Measurements from ENCODE around the gene RAPGEF2.
A peak's percentile ranks its signal among the peaks of the same experiment; 100 is the strongest.
"Not testable (repeated sequence)": the region's sequence is repeated elsewhere in the genome, so short reads cannot be mapped to it uniquely, and the experiment has no call there.

The RAPGEF2 gene

DNA sequence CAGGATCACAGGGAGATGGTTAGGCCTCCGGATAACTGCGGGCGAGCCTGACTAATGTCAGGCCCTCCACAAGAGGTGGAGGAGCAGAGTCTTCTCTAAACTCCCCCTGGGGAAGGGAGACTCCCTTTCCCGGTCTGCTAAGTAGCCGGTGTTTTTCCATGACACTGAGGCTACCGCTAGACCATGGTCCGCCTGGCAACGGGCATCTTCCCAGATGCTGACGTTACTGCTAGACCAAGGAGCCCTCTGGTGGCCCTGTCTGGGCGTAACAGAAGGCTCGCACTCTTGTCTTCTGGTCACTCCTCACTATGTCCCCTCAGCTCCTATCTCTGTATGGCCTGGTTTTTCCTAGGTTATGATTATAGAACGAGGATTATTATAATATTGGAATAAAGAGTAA lies 213.0 kb downstream of the RAPGEF2 start:
- DNase-seq (ENCODE audit: low read depth), result not testable (repeated sequence)

GRCh38 chr4:159317203-159317602 lies 214.3 kb downstream of the RAPGEF2 start:
- no peak for DNase-seq (ENCODE audit: low read depth)

GRCh38 chr4:159319027-159319426 lies 216.1 kb downstream of the RAPGEF2 start:
- DNase-seq (ENCODE audit: low read depth), result no peak

DNA sequence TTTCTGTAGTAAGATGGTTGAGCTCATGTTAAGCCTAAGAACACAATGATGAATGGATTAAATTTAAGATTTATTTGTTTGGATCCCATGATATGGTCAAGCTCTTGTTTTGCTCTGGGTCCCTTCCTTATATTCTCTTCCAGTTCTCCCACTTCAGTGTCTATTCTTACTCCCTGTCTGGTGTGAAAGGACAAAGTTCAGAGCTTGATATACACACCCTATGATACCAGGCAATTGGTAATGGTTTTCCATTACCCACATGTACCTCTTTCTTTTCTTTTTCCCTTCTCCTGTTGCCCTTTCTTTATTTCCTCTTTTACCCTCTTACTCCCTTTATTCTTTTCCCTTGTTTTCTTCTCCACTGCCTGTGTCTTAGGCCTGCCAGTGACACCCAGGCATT lies 223.6 kb downstream of the RAPGEF2 start:
- DNase-seq (ENCODE audit: low read depth), result no peak

DNA sequence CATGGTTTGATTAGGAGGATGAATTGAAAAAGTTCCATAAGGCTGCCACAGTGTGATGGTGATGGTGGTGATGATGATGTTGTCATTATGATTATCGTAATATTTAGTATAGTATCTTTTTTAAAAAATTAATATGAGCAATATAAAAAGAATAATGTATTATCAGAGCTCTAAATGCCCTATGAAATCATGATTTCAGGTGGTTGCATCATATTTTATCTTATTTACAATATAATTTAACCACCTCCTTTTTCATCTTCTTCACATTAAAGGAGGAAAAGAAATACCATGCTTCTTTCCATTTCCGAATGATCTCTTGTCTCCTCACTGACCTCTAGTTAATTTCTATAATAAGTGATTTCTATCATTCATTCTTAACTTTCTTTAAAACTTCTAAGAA lies 225.9 kb downstream of the RAPGEF2 start:
- DNase-seq (ENCODE audit: low read depth), result no peak

- no peak for DNase-seq (ENCODE audit: low read depth)
These were observed 231.6 kb downstream of the RAPGEF2 start for GRCh38 chr4:159334461-159334860.

DNA sequence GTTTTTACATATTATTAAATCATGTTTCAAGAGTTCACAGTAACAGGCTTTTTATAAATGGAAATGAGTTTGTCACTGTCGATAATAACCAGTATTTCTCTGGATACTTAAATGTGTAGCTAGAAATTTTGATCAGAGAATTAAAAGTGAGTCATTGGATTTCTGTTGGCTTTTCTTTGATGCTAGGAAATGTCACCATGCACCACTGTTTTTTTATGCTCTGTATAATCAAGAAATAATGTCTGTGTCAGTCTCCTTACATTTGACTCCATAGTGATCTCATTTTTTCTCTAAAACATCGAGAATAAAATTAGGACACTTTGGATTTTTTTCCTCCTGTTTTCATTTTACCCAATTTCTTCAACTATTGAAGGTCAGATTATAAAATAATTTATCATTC lies 234.2 kb downstream of the RAPGEF2 start:
- no peak for DNase-seq (ENCODE audit: low read depth)

GRCh38 chr4:159341522-159341921 lies 238.6 kb downstream of the RAPGEF2 start:
- DNase-seq (ENCODE audit: low read depth), result peak; percentile 17

DNA sequence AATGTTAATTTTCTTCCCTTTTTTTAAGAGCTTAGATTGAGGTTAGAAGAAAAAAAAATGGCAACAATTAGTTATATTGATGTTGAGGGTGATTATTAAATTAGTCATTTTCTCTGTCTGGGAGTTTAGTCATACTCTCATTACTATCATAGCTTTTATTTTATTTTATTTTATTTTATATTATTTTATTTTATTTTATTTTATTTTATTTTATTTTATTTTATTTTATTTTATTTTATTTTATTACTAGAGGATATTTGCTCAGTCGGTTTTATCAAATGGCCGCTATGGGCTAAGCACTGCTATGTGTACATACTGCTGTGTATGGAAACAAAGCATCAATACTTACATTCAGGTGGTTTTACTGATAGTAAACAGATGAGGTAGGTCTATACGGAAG lies 239.5 kb downstream of the RAPGEF2 start:
- no peak for DNase-seq (ENCODE audit: low read depth)

GRCh38 chr4:159343116-159343515 lies 240.2 kb downstream of the RAPGEF2 start:
- no peak for DNase-seq (ENCODE audit: low read depth)

GRCh38 chr4:159344877-159345276 lies 242.0 kb downstream of the RAPGEF2 start:
- no peak for DNase-seq (ENCODE audit: low read depth)

DNA sequence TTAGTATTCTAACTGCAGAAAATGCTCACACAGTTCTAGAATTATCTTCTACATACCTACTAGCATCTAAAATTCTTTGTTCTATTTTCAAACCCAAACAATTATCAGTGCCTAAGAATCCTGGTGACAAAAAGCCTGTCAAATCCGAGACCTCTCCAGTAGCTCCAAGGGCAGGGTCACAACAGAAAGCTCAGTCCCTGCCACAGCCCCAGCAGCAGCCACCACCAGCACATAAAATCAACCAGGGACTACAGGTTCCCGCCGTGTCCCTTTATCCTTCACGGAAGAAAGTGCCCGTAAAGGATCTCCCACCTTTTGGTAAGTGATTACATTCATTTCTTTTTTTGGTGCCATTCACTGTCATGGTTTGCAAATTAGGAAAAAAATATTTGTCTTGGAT lies 243.8 kb downstream of the RAPGEF2 start:
- DNase-seq (ENCODE audit: low read depth), result no peak

GRCh38 chr4:159347813-159348212 lies 244.9 kb downstream of the RAPGEF2 start:
- DNase-seq (ENCODE audit: low read depth), result no peak

- DNase-seq (ENCODE audit: low read depth), result no peak
These were observed 246.5 kb downstream of the RAPGEF2 start for GRCh38 chr4:159349332-159349731.

DNA sequence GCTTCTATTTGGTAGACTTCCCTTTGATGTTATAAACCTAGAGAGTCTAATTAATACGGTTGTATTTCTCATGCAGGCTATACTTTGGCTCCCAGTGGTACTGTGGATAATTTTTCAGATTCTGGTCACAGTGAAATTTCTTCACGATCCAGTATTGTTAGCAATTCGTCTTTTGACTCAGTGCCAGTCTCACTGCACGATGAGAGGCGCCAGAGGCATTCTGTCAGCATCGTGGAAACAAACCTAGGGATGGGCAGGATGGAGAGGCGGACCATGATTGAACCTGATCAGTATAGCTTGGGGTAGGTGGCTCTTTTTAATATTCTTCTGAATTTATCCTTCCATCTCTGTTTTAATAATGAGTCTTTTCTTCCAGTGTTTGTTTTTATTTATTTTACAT lies 249.7 kb downstream of the RAPGEF2 start:
- DNase-seq (ENCODE audit: low read depth), result no peak

DNA sequence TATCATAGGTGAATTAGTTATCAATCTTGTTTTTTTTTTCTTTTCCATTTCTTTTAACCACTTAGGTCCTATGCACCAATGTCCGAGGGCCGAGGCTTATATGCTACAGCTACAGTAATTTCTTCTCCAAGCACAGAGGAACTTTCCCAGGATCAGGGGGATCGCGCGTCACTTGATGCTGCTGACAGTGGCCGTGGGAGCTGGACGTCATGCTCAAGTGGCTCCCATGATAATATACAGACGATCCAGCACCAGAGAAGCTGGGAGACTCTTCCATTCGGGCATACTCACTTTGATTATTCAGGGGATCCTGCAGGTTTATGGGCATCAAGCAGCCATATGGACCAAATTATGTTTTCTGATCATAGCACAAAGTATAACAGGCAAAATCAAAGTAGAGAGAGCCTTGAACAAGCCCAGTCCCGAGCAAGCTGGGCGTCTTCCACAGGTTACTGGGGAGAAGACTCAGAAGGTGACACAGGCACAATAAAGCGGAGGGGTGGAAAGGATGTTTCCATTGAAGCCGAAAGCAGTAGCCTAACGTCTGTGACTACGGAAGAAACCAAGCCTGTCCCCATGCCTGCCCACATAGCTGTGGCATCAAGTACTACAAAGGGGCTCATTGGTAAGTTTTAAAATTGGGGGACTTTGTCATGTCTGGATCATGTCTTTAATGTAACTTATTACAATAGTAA lies 250.7 kb downstream of the RAPGEF2 start:
- no peak for DNase-seq (ENCODE audit: low read depth)

DNA sequence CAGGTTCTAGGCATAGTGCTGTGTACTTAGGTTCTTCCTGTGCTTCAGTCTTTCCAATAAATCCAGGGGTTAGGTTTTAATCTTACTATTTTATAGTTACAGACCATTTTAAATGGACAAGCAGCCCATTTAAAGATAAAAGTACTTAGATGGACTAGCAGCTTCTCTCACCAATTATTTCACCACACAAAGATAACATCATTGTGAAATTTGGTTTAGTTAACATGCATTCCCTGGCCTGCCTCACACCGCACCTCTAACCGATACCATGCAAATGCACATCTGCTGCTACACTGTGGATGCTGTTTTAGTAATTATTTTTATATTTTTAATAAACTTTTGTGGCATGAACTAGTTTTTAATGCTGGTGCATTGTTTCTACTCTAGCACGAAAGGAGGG lies 252.6 kb downstream of the RAPGEF2 start:
- DNase-seq (ENCODE audit: low read depth), result no peak

- no peak for DNase-seq (ENCODE audit: low read depth)
These were observed 254.5 kb downstream of the RAPGEF2 start for GRCh38 chr4:159357350-159357749.

- peak; percentile 54 for DNase-seq (ENCODE audit: low read depth)
These were observed 255.3 kb downstream of the RAPGEF2 start for GRCh38 chr4:159358226-159358625.

GRCh38 chr4:159360549-159360948 lies 257.7 kb downstream of the RAPGEF2 start:
- peak; percentile 53 for DNase-seq (ENCODE audit: low read depth)

DNA sequence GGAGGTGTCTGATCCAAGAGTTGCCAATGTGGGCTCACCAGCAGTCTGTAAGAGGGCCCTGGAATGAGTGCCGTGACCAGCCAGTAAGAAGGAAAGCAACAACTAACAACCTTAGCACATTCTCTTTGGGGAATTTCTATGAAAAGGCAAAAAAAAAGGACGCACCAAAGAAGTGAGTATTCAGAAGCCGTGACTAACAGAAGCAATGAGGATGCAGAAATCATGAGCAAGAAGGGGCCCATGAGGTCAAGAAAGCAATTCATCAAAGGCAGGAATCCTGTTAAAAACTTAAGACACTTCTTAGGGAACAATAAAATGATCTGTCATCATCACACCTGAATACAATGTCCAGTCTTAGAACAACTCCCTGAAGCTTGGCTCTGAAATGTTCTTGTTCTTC lies 260.5 kb downstream of the RAPGEF2 start:
- no peak for DNase-seq (ENCODE audit: low read depth)

- no peak for DNase-seq (ENCODE audit: low read depth)
These were observed 264.3 kb downstream of the RAPGEF2 start for GRCh38 chr4:159366966-159367780.

- DNase-seq (ENCODE audit: low read depth), result no peak
These were observed 264.9 kb downstream of the RAPGEF2 start for GRCh38 chr4:159367781-159368080.

DNA sequence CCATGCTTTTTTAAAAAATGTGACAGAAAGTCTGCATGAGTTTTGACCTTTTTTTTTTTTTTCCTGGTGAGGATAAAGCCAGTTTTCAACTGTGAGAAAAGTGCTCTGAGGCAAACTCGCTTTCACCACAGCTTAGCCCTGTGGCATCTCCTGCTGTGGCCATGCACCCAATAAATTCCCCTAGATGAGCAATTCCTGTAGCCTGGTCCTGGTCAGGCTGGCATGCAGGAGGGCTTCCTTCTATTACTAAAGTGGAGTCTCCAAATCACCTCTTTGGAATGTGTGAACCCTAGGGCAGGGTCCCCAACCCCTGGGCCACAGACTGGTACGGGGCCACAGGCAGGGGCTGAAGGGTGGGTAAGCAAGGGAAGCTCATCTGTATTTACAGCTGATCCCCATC lies 265.4 kb downstream of the RAPGEF2 start:
- no peak for DNase-seq (ENCODE audit: low read depth)

Data from fibroblast of the conjunctiva (primary cell).